Lung (tissue), 12 donors: ENCODE measurements around the gene TP73. TPM values are rescaled to one million over a fixed set of nuclear protein-coding genes. Genes with fewer than 3 reads are reported as not detected.

Experiments
- ATAC-seq: fragments of 200-7000 bp; cut with Tn5 transposase; one replicate; pipeline ENCODE4 v1.9.1; 2020; ENCODE audit warnings: moderate number of reproducible peaks; ENCODE audit not compliant: insufficient read depth, low FRiP score
- DNase-seq, 3 donors: peaks; one replicate each; pipeline ENCODE4 v3.0.0-alpha.2; 2013 to 2017
- H3K27ac ChIP-seq, 2 donors: one replicate each; pipeline ENCODE4 v1.5.1; 2013; ENCODE audit warnings: mild to moderate bottlenecking in 2 of 2, moderate library complexity in 2 of 2, control low read depth in 1 of 2, inconsistent platforms in 1 of 2, low read depth in 1 of 2, low read length in 1 of 2
- H3K27me3 ChIP-seq, 3 donors: one replicate each; pipeline ENCODE4 v1.5.1; 2013; ENCODE audit warnings: low read length in 2 of 3; ENCODE audit not compliant: control insufficient read depth in 3 of 3, insufficient read depth in 3 of 3
- H3K36me3 ChIP-seq, 4 donors: one replicate each; pipeline ENCODE4 v1.5.1; 2013; ENCODE audit warnings: low read length in 4 of 4, mild to moderate bottlenecking in 1 of 4, moderate library complexity in 1 of 4; ENCODE audit not compliant: control insufficient read depth in 4 of 4, insufficient read depth in 4 of 4
- H3K4me1 ChIP-seq, 5 donors: one replicate each; pipeline ENCODE4 v1.5.1; 2013; ENCODE audit warnings: low read length in 5 of 5, mild to moderate bottlenecking in 2 of 5, moderate library complexity in 1 of 5; ENCODE audit not compliant: control insufficient read depth in 5 of 5, insufficient read depth in 5 of 5
- H3K4me3 ChIP-seq: one replicate; pipeline ENCODE4 v1.5.1; 2013; ENCODE audit warnings: mild to moderate bottlenecking, control low read depth, moderate library complexity
- H3K9ac ChIP-seq, 2 donors: one replicate each; pipeline ENCODE4 v1.5.1; 2013; ENCODE audit warnings: low read length in 2 of 2, control low read depth in 1 of 2; ENCODE audit not compliant: insufficient read depth in 1 of 2
- H3K9me3 ChIP-seq, 4 donors: one replicate each; pipeline ENCODE4 v1.5.1; 2013; ENCODE audit warnings: low read length in 3 of 4, mild to moderate bottlenecking in 1 of 4, moderate library complexity in 1 of 4; ENCODE audit not compliant: control insufficient read depth in 4 of 4, insufficient read depth in 3 of 4
- CTCF ChIP-seq: IDR thresholded peaks from 2 replicates; pipeline ENCODE4 v1.5.1; 2012; ENCODE audit warnings: mild to moderate bottlenecking; ENCODE audit errors: control extremely low read depth, extremely low read depth
- WGBS, 2 donors: extraction: QIAGEN DNeasy Blood & Tissue Kit; methylation state at CpG; one replicate each; pipeline ENCODE4 v1.1.7; 2013; 5-methylcytosine and 5-hydroxymethylcytosine counted together
- polyA plus RNA-seq, 2 donors: library from polyadenylated mRNA; stranded (reverse); fragments of 200-250 nt; gene quantifications; one replicate each; pipeline ENCODE4 v1.2.1, GENCODE V29; 2013
- total RNA-seq, 2 donors: library from RNA; depleted of rRNA in 1 of 2; stranded (reverse); fragments of >200 nt in 1 of 2; gene quantifications; one replicate each; pipeline ENCODE4 v1.2.1, GENCODE V29; 2014 to 2021
- donor health status: control.
- donor health status: control.
- donor health status: Bipolar disorder and iron deficiency.
- donor health status: healthy.
- donor health status: DM: yes; HTN: yes; CAD: no.

Gene TP73
- total and polyA plus RNA-seq, 4 donors: 1.7 to 12.3 (median 2.2) TPM

DNA sequence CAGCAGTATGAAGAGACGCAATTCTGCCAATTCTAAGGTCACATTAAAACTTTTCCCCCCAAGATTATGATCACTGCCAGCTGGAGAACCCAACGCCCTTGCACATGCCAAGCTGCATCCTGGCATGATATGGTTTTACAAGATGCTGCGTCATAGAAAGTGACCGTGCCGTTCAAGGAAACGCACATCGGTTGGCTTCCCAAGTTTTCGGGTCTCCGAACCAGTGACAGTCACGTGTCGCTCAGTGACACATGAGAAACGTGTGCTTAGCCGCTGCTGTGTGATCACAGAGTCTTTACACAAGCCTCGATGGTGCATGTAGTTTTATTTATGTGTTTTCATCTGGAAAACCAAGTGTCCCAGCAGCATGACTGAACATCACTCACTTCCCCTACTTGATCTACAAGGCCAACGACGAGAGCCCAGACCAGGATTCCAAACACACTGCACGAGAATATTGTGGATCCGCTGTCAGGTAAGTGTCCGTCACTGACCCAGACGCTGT, 127.6 kb downstream of the TP73 start:
- H3K9ac ChIP-seq: no peak overlapping the region
- H3K36me3 ChIP-seq: peaks cover 23 to 47% (median 33%) of the 10 kb centered on the region in 4 donors
- WGBS, 2 donors: 92 to 96% methylated on average over 20 of the region's 20 CpGs
- TF ChIP-seq CTCF: no peak
- H3K27me3 ChIP-seq: no peaks in the 10 kb centered on the region
- no peaks in the 10 kb centered on the region for H3K9me3 ChIP-seq
- H3K27ac ChIP-seq: no peak overlapping the region
- H3K4me1 ChIP-seq: peaks cover 0 to 17% (median 9%) of the 10 kb centered on the region in 5 donors
- DNase-seq (no peak), ATAC-seq (no peak)
- no peak overlapping the region for H3K4me3 ChIP-seq

DNA sequence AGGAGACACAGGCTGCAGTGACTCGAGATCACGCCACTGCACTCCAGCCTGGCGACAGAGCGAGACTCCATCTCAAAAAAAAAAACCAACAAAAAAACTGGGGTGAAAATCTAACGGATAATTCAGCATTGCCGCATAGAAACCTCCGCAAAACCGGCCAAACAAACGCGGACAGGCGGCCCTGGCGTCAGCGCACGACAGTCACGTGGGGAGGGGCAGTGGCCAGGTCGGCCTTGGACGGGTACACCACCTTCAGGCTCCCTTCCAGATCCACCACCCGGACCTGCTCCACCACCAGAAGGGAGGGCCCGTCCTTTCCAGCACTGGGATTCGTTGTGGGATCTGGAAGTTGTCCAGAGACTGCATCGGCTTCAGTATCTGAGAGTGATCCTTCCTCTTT, 128.6 kb downstream of the TP73 start:
- H3K9me3 ChIP-seq: no peaks in the 10 kb centered on the region
- no peak for TF ChIP-seq CTCF
- H3K27me3 ChIP-seq: no peaks in the 10 kb centered on the region
- H3K9ac ChIP-seq: no peak overlapping the region
- no peak for DNase-seq
- ATAC-seq: no peak
- H3K36me3 ChIP-seq: peaks cover 28 to 53% (median 34%) of the 10 kb centered on the region in 4 donors
- peaks cover 0 to 8% (median 0%) of the 10 kb centered on the region in 5 donors for H3K4me1 ChIP-seq
- H3K27ac ChIP-seq: no peak overlapping the region
- 92 to 95% methylated on average over 21 of the region's 21 CpGs for WGBS, 2 donors
- no peak overlapping the region for H3K4me3 ChIP-seq

DNA sequence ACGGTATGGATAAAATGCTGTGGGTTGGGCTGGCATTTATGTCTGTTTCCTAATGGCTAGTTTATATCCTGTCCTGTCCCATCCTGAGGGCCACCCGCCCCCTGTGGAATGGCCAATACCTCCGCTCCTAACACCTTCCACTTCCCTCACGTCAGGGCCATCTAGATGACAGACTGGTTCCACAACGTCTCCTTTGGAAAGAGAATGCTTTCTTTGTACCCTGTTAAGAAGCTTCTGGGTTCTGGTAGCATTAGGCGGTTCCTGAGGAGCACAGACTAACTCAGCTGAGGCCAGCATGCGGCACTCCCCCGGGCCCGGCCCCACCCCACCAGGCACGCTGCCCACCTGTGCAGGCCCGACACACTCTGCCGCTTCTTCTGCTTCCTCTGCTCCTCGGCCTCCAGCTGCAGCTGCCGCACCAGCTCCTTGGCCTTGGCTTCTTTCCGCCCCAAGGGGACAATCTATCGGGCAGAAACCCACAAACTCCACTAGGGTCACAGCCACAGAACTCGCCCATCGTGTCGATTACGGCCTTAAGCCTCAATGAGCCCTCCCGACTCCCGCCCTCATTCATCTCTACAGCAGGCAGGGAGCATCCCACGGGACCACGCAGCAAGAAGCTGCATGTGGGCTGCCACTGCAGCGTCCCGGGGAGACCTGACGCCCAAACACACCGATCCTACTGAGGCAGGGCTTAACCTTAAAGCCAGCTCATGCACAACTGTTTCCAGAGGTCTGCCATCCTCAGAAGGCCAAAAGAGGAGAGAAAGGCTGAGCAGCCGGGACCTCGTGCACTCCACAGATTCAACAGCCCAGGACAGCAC, 131.5 kb downstream of the TP73 start:
- H3K9ac ChIP-seq: no peak overlapping the region
- H3K27ac ChIP-seq: no peak overlapping the region
- no peaks in the 10 kb centered on the region for H3K27me3 ChIP-seq
- WGBS, 2 donors: 95 to 96% methylated on average over 30 of the region's 30 CpGs
- peaks cover 30 to 60% (median 44%) of the 10 kb centered on the region in 4 donors for H3K36me3 ChIP-seq
- no peaks in the 10 kb centered on the region for H3K4me1 ChIP-seq
- H3K4me3 ChIP-seq: no peak overlapping the region
- no peak for ATAC-seq
- DNase-seq: no peak
- TF ChIP-seq CTCF: no peak
- no peaks in the 10 kb centered on the region for H3K9me3 ChIP-seq
